ENCODE data around the gene SCGN.

DNA sequence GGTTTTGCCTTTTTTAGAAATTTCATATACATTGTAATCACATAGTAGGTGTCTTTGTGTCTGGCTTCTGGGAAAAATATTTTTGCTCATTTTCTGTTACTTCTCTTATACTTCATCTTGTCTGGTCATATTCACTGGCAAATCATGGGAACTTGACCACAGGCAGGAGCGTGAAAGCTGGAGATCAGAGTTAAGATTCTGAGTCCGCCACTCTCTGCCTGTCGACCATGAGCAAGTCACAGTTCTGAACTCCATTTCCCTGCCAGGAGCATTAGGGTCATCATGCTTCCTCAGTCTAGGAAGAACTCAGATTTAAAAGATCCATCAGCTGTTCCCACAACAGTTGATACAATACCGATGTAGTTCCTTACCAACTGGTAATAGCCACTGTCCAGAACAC is 12.4 kb upstream of the SCGN start:
- TF ChIP-seq REST (IDR thresholded peaks at IDR 0.05; ENCODE audit: low read depth) (no peak), YY1 (IDR thresholded peaks at IDR 0.05; ENCODE audit: low read depth) (no peak), TAF1 (IDR thresholded peaks at IDR 0.05; ENCODE audit: low read depth) (no peak), USF1 (IDR thresholded peaks at IDR 0.05) (no peak), EP300 (IDR thresholded peaks at IDR 0.05; ENCODE audit: borderline replicate concordance) (no peak), TEAD4 (IDR thresholded peaks at IDR 0.05) (no peak), CEBPB (IDR thresholded peaks at IDR 0.05) (no peak), MAX (IDR thresholded peaks at IDR 0.05) (no peak), RAD21 (IDR thresholded peaks at IDR 0.05; ENCODE audit: low read depth) (no peak)
